Type B pancreatic cell (in vitro differentiated cells): ENCODE data around the gene INF2. TPM values are rescaled to one million over a fixed set of nuclear protein-coding genes. Genes with fewer than 3 reads are reported as not detected.

ENCODE experiments used
- DNase-seq: peaks from one replicate; pipeline ENCODE4 v3.0.0; 2021; ENCODE audit warnings: mixed read lengths; ENCODE audit not compliant: unreplicated experiment; ENCODE audit errors: extremely low spot score
- H3K27ac Mint-ChIP-seq: 2 replicates; pipeline ENCODE4 v1.8.0; 2021; ENCODE audit warnings: mild to moderate bottlenecking, mixed read lengths
- H3K27me3 Mint-ChIP-seq: 2 replicates; pipeline ENCODE4 v1.8.0; 2021; ENCODE audit warnings: mixed read lengths
- H3K36me3 Mint-ChIP-seq: 2 replicates; pipeline ENCODE4 v1.8.0; 2021; ENCODE audit warnings: mixed read lengths
- H3K4me1 Mint-ChIP-seq: one replicate; pipeline ENCODE4 v1.8.0; 2021; ENCODE audit warnings: mixed read lengths; ENCODE audit not compliant: unreplicated experiment
- H3K4me3 Mint-ChIP-seq: 2 replicates; pipeline ENCODE4 v1.8.0; 2021; ENCODE audit warnings: mild to moderate bottlenecking, mixed read lengths
- H3K9me3 Mint-ChIP-seq: 2 replicates; pipeline ENCODE4 v1.8.0; 2021; ENCODE audit warnings: mixed read lengths
- CTCF ChIP-seq: fragments of 200-600 bp; sonication (generic); conservative IDR thresholded peaks from 2 replicates; pipeline ENCODE4 v1.5.0; 2021; ENCODE audit warnings: antibody characterized with exemption, mild to moderate bottlenecking
- microRNA-seq: library from miRNA; unstranded; fragments of <30 nt; microRNA quantifications from one replicate; pipeline ENCODE4, GENCODE V29; 2020
- total RNA-seq: library from RNA; stranded (reverse); gene quantifications from 2 replicates; pipeline ENCODE4 v1.2.1, GENCODE V29; 2021; ENCODE audit warnings: low replicate concordance

The INF2 gene
- total RNA-seq, 1 donor from 2014 or later, result 45.6 TPM

GRCh38 chr14:104770851-104771272, 81.4 kb downstream of the INF2 start:
- no peaks in the 10 kb centered on the region for H3K27me3 Mint-ChIP-seq
- H3K4me3 Mint-ChIP-seq, result no peak overlapping the region
- H3K36me3 Mint-ChIP-seq, result peaks cover 13% of the 10 kb centered on the region
- TF ChIP-seq CTCF, result peak; percentile 71
- no peak for DNase-seq
- peaks cover 31% of the 10 kb centered on the region for H3K4me1 Mint-ChIP-seq
- no peaks in the 10 kb centered on the region for H3K9me3 Mint-ChIP-seq
- peak overlapping the region; percentile 53 for H3K27ac Mint-ChIP-seq

- Mint-ChIP-seq H3K9me3 (no peaks in the 10 kb centered on the region), H3K27ac (no peak overlapping the region), H3K36me3 (peaks cover 9% of the 10 kb centered on the region), H3K4me3 (no peak overlapping the region), H3K27me3 (no peaks in the 10 kb centered on the region), H3K4me1 (peaks cover 31% of the 10 kb centered on the region)
- DNase-seq, result no peak
- no peak for TF ChIP-seq CTCF
These were observed 82.0 kb downstream of the INF2 start for GRCh38 chr14:104771374-104771773.

Small RNAs within 50 kb of the gene (microRNA-seq; reads per million reads assigned to microRNA genes)
- gene MIR4710, result not detected

Other genes with a start within 250 kb of the INF2 start
- not detected in 2 replicates for gene C14orf180, start 109.9 kb upstream of the INF2 start, total RNA-seq
- gene TMEM179, start 84.8 kb upstream of the INF2 start, total RNA-seq, result 5.6 and 9.0 TPM in 2 replicates
- gene ADSS1, start 34.6 kb downstream of the INF2 start, total RNA-seq, result 3.2 and 6.9 TPM in 2 replicates
- gene SIVA1, start 63.5 kb downstream of the INF2 start, total RNA-seq, result 65.7 and 90.1 TPM in 2 replicates
- gene AKT1, start 106.1 kb downstream of the INF2 start, total RNA-seq, result 102 and 123 TPM in 2 replicates
- gene ZBTB42, start 111.5 kb downstream of the INF2 start, total RNA-seq, result 6.6 and 11.5 TPM in 2 replicates
- gene CEP170B, start 175.7 kb downstream of the INF2 start, total RNA-seq, result 26.5 and 51.5 TPM in 2 replicates
- gene PLD4, start 235.3 kb downstream of the INF2 start, total RNA-seq, result 0.17 TPM in 2 replicates